NCI-H2081 (cell line): Measurements from ENCODE around the gene CENPU.
"Not testable (repeated sequence)": the region's sequence is repeated elsewhere in the genome, so short reads cannot be mapped to it uniquely, and the experiment has no call there.

Experiments
- DNase-seq, 2 experiments: peaks; one replicate each; lab custom pipeline; 2025; lab: John Stamatoyannopoulos, UW

CENPU gene, protein sequence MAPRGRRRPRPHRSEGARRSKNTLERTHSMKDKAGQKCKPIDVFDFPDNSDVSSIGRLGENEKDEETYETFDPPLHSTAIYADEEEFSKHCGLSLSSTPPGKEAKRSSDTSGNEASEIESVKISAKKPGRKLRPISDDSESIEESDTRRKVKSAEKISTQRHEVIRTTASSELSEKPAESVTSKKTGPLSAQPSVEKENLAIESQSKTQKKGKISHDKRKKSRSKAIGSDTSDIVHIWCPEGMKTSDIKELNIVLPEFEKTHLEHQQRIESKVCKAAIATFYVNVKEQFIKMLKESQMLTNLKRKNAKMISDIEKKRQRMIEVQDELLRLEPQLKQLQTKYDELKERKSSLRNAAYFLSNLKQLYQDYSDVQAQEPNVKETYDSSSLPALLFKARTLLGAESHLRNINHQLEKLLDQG

DNA sequence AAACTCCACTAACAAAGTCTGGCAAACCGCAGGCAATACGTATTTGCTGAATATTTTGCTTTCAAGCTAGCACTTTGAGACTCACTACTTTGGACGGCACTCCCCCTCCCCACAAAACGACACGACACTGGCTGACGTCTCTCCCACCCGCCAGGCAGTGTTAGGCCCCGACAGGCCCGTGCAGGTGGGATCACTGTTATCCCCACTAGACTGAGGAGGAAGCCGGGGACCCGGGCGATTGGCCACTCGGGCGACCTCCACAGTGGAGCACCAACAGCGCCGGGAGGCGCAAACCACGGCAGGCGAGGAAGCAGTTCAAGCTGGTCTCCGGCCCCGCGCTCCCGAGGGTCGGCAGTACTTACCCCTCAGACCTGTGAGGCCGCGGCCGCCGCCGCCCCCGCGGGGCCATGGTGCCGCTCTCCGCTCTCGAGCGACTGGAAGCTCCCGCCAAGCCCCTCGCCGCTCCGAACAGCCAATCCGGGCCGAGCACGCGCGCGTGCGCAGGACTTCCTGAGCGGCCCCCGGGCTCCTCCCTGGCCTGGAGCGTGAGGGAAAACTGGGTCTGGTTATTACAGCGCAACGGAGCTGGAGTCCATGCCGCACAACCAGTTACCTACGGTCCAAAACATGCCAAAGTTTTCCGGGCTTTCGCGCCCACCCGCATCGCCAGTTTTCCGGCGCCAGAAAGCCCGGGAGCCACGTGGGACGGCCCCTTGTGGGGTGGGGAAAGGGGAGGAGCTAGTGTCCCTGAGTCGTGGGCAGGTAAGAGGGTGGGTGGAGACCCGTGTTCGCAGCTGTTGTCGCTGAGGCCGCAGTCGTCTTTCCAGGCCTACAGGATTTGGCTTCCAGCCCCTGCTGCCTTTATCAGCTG, at the start of gene CENPU:
Gene CENPU (minus strand): TSS at position 443 of the 871 bp plus-strand sequence. CDS start 34 bp downstream, at position 409.
- DNase-seq, result peak; percentile 96 to 98

DNA sequence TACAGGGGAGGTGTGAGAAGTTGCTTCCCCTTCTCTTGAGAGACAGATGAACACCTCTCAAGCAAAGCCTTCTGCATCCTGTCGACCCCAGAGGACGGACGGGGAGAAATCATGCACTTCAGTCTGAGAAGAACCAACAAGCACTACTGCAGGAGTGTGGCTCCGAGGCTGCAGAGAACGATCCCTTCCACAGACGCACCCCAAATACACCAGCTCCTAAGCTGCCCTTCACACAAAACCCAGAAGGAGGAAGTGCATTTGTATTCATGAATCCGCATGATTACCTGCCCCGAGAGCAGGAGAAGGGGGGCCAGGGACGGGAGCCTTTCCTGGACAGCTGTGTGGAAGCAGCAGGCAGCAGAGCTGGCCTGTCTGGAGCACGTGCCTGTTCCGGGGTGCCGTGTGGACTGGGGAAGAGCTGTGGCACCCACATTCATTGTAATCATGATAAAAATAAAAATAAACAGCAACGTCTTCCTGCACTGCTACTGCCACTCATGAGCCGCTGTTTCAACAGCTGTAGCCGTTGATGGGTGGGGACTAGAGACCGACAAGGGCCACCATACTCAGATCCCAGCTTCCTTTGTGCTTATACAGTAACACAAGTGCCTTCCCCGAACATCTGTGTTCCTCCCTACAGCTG, 49.0 kb upstream of the CENPU start:
- peak in 1 of 2 experiments; percentile 26 for DNase-seq

DNA sequence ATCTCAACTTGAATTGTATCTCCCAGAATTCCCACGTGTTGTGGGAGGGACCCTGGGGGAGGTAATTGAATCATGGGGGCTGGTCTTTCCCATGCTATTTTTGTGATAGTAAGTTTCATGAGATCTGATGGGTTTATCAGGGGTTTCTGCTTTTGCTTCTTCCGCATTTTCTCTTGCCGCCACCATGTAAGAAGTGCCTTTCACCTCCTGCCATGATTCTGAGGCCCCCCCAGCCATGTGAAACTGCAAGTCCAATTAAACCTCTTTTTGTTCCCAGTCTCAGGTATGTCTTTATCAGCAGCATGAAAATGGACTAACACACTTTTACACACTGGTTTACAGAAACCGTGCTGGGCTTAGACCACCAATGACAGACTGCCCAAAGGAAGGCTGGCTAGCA, 45.3 kb upstream of the CENPU start:
- DNase-seq, result not testable (repeated sequence)

DNA sequence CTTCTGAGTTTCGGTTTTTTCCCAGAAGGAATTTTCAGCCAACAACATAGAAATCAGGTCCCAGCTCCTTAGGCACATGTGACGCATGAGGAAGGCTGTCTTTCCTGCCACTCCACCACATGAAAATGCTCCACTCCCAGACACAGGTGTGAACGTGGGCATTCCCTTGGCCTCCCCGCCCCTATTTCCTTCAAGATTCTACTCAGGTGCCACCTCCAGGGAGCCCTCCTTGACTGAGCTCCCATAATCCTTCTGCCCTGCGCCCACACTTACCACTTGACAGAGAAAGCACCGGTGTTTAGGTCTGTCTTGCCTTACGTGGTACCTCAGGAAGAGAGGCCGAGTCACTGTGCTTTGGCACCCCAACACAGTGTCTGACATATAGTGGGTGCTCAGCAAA, 44.4 kb upstream of the CENPU start:
- no peak for DNase-seq

DNA sequence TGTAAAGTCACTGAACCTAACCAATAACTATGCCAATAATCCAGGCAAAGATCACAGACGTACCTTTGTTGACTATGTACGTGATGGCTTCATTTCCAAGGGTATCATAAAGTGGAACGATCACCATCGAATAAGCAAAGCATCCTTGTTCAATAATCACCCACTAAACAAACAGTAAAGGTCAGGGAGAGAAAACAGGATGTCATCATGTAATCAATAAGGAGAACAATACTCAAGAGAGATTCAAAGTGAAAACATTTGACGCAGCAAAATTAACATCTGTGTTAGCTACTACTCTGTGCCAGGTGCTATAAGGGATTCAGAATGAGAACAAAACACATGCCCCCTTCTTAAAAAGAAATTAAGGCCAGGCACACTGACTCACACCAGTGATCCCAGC, 42.9 kb upstream of the CENPU start:
- peak in 1 of 2 experiments; percentile 0 for DNase-seq

DNA sequence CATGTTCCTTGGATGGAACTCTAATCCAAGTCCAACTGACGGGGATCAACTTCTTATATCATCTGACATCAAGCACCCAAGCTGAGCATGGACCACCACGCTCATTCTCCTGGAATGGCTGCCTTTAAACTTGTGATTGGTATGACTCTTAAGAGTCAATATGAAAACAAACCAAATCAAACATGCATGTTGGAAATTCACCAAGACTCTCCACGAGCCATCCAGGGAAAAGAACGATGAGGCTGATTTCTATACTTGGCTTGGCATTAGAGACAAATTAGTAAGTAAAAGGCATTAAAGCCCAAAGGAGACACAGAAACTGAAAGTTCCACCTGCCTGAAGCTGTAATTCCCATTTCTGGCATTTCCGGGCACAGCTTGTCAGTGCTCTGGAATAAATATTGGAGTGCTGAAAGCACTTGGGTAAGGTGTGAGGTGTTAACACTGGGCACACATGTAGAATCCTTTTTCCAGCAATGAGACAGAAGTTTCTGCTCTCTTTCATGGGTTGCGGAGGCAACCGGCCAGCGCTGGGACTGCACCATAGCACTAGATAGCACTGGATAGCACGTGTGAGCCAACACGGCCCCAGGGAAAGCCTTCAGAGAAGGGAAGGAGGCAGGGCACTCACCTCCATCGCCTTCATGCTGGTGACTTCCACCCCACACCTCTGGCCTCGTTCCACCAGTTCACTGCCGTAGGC, 42.1 kb upstream of the CENPU start:
- no peak for DNase-seq

DNA sequence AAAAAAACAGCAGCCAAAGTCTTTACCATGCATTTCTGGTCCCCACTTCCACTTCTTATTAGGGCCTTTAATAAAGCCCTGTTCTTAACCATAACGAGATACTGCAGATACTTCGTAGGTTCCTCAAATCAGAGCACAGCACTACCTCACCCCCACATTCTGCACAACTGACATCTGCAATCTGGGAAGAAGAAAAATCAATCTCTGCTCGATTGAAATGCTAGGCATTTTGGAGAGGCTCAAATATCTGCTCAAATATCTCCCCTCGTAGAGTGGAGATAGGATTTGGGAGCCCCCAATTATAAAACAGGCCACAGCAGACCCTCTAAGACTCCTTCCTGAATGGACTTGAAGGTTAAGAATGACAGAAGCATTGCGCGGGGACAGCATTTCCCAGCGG, 40.3 kb upstream of the CENPU start:
- no peak for DNase-seq

DNA sequence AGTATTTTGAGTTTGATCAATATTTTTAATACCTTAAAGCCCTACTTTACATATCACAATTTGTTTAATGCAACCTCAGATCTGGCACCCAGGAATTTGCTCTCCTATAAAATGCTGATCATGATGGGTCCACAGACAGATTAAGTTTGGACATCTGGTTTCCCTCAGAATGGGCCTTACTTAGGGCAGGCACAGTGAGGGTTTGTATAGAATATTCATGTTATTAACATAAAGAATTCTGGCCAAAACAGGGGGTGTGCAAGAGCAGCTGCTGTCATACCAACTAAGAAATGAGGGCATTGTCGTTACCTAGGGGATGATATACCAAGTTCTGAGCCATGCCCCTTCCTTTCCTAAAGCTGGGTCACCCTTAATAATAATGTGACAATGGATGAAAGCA, 37.5 kb upstream of the CENPU start:
- no peak for DNase-seq

DNA sequence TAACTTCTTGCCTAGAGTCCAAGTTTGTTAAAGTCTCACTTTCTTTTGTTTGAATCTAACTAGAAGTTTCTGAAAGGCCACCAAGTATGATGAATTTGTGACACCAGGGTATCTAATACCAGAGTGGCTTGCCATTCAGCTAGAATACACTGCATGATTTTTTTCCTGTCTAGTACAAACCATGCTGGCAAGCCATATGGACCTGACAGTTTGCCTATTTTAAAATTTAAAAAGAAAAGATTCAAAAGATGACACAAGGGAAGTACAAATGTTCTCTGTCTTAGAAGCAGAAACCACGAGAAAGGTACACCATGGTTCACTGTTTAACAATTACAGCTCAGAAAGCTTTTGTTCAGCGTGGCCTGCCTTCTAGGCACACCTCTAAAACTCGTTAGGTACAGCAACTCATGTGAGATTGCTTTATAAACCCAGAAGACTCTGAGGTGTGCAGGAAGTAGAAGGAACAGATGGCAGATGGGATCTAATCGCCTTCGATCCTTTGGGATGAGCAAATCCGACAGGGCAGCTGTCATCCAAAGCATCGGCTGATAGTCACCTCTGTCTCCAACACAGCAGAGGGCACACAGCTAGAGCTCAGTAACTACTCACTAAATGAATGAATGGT, 35.4 kb upstream of the CENPU start:
- DNase-seq, result no peak

DNA sequence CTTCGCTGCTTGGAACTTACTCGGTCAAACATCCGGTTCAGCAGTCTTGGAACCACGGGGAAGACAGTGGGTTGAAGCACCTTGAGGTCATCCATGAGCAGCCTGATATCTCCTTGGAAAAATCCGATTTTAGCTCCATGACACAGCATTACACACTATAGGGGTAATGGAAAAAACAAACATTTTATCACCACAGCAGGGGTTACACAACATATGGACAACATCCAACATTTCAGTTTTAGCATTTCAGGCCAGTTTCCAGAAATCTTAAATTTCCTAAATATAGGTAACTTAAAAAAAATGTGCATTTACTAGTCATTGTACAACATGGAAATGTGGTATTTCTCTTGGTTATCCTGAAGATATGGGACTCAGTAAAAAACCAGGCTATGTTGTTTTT, 34.4 kb upstream of the CENPU start:
- DNase-seq, result no peak

DNA sequence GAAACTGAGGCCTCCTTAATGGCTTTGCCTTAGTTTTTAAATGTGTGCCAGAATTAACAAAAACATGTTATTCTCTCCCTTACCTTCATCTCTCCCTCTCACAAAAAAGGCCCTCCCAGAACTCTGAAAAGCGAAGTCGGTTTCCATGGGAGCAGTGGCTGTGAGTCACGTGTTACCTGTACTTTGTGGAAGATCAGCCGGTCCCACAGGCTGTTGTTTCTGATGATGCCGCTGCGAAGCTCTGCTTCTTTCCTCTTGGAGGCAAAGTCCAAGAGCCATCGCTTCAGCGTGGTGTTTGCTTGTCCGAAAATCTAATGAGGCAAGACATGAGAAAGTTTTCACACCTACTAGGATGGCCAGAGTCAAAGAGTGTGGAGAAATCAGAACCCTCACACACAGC, 32.5 kb upstream of the CENPU start:
- DNase-seq, result no peak

DNA sequence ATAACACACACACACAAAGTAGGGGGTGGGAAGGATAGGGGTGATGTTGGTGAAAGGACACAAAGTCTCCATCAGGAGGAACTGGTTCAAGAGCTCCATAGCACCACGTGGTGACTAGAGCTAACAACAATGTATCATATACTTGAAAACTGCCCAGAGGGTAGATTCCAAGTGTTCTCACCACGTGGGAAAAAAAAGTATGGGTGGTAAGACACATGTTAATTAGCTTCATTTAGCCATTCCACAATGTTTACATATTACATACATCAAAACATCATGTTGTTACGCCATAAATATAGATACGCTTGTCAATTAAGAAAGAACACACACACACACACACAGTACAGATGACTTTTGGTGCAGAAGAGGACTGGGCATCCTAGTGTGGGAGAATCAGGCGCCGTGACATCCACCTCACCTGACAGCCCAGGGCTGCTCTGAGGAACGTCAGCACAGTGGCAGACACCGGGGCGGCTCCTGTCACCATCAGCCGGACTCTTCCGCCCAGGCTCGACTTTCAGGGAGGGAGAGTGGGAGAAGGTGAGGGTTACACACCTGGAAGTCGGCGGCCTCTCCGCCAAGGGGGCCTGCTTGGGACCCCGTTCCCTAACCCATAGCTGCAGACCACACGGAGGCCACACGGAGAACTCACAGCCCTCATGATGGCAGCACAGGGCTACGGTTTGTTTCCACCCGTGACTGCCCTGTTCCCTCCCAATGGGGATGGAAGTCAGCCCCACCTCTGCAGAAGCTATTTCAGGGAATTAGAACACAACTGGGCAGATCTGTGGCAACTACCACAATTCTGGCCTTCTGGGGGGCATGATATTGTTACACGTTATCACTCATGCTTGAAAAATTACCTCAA, 31.8 kb upstream of the CENPU start:
- DNase-seq, result no peak

DNA sequence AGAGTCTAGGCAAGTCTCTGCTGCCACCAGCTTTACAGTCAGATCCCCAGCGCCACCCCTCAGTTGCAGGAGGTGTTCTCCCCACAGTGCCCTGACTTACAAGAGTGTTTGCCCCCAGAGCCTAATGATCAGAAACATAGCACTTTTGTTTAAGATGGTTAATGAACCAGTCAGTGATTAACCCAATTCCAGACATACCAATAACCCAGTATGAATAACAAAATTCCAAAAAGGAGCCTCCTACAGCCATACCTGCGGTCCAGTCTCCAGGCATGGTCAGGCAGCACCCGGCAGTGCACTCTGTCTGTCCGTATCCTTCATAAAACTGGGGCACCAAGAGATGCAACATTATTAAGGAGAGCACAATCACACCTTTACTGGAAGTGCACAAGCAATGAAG, 30.7 kb upstream of the CENPU start:
- no peak for DNase-seq

DNA sequence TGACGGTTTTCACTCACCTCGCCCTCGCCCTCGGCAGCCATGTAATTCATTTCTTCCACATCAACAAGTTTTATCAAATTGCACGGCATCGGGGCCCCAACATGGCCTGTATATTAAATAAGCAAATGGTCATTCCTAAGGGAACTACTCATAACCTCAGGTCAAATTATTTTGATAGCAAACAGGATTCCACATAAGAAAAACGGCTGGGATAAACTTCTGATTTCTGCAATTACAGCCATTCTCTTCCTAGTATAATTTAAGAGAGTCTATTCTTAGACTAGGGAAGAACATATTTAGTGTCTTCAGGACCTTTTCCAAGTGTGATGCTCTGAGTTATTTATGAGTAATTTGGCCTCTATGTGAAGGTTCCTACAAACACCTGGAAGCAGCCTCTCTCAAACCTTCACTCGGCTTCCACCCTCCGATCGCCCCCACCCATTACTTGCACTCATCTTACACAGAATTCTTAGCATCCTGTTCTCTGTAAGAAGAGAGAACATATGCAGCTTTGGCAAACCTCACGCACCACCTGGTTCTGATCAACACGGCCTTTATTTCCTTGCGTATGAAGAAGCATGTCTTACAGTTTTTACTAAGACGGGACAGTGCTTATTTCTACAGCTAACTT, 29.4 kb upstream of the CENPU start:
- DNase-seq, result no peak

DNA sequence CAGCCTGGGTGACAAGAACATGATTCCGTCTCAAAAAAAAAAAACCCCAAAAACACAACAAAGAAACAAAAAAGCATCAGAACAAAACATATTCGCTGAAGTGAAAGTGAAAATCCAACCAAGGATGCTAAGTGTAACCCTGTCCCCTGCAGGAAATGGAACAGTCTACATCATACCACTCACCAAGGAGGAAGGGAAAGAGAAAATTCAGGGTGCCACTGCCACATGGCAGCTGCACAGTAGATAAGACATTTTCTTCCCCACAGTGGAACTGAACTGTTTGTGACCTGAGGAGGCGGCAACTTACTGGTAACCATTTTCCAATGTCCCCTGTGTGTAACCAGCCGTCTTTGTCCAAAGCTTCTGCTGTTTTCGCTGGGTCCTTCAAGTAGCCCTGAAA, 28.2 kb upstream of the CENPU start:
- DNase-seq, result no peak

DNA sequence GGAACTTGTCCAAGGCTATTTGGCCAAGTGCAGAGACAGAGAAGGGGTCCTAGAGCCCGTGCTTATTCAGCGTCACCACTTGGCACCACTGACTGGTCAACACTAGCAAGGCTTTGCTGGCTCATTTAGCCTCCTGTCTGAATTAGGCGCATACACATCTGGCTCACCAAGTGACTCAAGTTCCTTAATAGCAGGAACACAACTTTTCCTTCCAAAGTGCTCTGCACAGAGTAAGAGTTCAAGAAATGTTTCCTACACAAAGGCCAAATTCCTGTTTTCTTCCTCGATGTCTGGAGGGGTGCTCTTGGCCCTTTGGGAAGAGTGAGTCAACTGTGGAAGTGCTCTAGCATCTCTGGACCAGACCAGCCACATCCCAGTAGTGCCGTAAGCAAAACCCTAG, 26.8 kb upstream of the CENPU start:
- no peak for DNase-seq

DNA sequence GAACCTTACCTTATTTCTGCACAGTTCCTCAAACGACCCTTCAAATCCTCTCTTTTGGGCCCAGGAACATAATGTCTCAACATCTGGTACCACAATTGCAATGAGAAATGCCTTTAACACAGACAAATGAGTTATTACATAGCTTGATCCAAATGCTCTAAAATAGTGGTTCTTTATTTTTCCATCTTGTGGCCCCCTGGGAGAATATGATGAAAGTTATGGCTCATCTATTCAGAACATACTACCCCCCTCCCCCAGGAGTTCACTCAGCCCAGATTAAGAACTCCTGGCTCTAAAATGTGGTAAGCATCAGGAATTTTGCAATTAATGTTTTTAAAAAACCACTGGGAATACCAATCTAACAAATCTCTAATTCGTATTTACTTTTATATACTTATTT, 23.9 kb upstream of the CENPU start:
- no peak for DNase-seq

DNA sequence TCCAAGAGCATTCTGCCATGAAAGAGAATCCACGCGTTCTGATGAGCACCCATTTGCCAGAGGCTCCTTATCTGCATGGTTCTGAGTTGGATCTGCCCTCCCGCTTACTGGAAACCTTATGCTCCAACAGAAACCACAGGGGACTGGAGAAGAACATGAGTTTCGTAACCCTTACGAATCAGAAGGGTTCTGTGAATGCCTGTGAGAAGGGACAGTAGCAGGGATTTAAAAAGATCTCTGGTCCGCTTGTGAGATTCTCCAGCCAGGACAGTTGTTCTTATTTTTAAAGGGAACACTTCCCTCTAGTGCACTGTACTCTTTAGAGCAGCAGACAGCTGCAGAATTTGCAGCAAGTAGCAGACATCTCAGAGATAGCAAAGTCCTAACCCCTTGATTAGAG, 22.5 kb upstream of the CENPU start:
- no peak for DNase-seq

DNA sequence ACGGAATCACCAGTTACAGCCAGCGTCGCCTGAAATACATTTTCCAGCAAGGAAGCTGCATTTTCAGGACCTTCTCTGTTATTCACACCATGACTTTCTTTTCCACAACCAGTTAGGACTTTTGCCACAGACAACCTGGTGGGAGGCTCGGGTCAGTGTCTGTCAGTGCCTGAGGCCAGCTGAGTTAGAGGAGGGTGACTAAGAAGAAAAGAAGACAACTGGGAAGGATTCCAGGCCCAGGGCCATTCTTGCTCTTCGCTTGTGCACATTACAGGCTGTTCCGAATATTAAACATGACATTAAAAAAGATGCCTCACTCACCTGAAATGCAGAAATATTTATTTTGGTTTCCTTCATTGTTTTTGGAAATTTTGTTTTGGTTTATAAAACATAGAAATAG, 21.4 kb upstream of the CENPU start:
- DNase-seq, result no peak
